Liver (tissue), 3 donors: ENCODE data around the gene LILRB3.

Experiments
- CTCF ChIP-seq: fragments of 150-350 bp; IDR thresholded peaks from 2 replicates; pipeline ENCODE4 v1.5.1; 2017; ENCODE audit warnings: improper control_type of control experiment, low read depth, low read length; ENCODE audit not compliant: missing input control
- EGR1 ChIP-seq, 2 donors: IDR thresholded peaks; 2 replicates each; pipeline ENCODE4 v1.6.1; 2016 to 2018; ENCODE audit warnings: antibody characterized with exemption in 2 of 2, low read depth in 2 of 2
- FOXA1 ChIP-seq: IDR thresholded peaks from 2 replicates; pipeline ENCODE4 v1.6.1; 2016; ENCODE audit warnings: antibody characterized with exemption
- GABPA ChIP-seq, 2 donors: IDR thresholded peaks in 1 of 2; conservative IDR thresholded peaks in 1 of 2; 2 replicates each; pipeline ENCODE4 v1.6.1; 2016; ENCODE audit warnings: antibody characterized with exemption in 2 of 2, mild to moderate bottlenecking in 1 of 2, moderate library complexity in 1 of 2
- JUND ChIP-seq, 2 donors: IDR thresholded peaks; 2 replicates each; pipeline ENCODE4 v1.6.1; 2016; ENCODE audit warnings: antibody characterized with exemption in 2 of 2
- MAX ChIP-seq: IDR thresholded peaks from 2 replicates; pipeline ENCODE4 v1.6.1; 2016; ENCODE audit warnings: antibody characterized with exemption
- RAD21 ChIP-seq, 2 donors: IDR thresholded peaks; 2 replicates each; pipeline ENCODE4 v1.6.1; 2016; ENCODE audit warnings: antibody characterized with exemption in 2 of 2, mild to moderate bottlenecking in 2 of 2
- SP1 ChIP-seq: IDR thresholded peaks from 2 replicates; pipeline ENCODE4 v1.6.1; 2018; ENCODE audit warnings: antibody characterized with exemption, mild to moderate bottlenecking
- TAF1 ChIP-seq: conservative IDR thresholded peaks from 2 replicates; pipeline ENCODE4 v1.6.1; 2016; ENCODE audit warnings: antibody characterized with exemption, mild to moderate bottlenecking
- YY1 ChIP-seq: IDR thresholded peaks from 2 replicates; pipeline ENCODE4 v1.6.1; 2016; ENCODE audit warnings: antibody characterized with exemption, mild to moderate bottlenecking
- TF ChIP-seq, protein P1 (sequence below): IDR thresholded peaks from 2 replicates; pipeline ENCODE4 v1.6.1; 2016; ENCODE audit warnings: antibody characterized with exemption
- TF ChIP-seq, protein P2 (sequence below): IDR thresholded peaks from 2 replicates; pipeline ENCODE4 v1.6.1; 2016; ENCODE audit warnings: antibody characterized with exemption, mild to moderate bottlenecking
- TF ChIP-seq, protein P3 (sequence below): IDR thresholded peaks from 2 replicates; pipeline ENCODE4 v1.6.1; 2016; ENCODE audit warnings: antibody characterized with exemption
- donor health status: healthy.
- donor health status: healthy.

DNA sequence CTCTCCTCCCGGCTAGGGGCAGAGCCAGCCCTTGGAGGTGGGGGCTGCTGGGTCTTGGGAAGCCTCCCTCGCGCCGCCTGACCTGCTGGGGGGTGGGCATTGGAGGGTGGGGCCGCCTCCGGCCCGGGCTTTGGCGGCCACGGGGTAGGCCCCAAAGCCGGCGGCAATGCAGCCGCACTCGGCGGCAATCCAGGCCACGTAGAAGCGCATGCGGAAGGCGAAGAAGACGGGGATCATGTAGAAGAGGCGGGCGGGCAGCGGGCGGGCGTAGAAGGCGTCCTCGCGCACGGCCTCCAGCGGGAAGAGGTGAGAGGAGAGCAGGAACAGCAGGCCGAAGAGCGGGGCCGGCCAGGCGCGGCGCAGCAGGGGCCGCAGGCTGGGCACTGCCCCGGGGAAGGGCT, 42.1 kb downstream of the LILRB3 start:
- TF ChIP-seq CTCF (no peak), TAF1 (no peak), YY1 (no peak), JUND (IDR thresholded peaks at IDR 0.05) (no peak), RAD21 (IDR thresholded peaks at IDR 0.05) (no peak), EGR1 (IDR thresholded peaks at IDR 0.05; ENCODE audit: low read depth in 2 of 2) (no peak), GABPA (IDR thresholded peaks at IDR 0.05 in 1 of 2, conservative IDR thresholded peaks at IDR 0.05 in 1 of 2) (no peak), MAX (no peak), SP1 (no peak), FOXA1 (no peak)
- TF ChIP-seq, protein P1, sequence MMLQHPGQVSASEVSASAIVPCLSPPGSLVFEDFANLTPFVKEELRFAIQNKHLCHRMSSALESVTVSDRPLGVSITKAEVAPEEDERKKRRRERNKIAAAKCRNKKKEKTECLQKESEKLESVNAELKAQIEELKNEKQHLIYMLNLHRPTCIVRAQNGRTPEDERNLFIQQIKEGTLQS = no peak
- TF ChIP-seq, protein P2, sequence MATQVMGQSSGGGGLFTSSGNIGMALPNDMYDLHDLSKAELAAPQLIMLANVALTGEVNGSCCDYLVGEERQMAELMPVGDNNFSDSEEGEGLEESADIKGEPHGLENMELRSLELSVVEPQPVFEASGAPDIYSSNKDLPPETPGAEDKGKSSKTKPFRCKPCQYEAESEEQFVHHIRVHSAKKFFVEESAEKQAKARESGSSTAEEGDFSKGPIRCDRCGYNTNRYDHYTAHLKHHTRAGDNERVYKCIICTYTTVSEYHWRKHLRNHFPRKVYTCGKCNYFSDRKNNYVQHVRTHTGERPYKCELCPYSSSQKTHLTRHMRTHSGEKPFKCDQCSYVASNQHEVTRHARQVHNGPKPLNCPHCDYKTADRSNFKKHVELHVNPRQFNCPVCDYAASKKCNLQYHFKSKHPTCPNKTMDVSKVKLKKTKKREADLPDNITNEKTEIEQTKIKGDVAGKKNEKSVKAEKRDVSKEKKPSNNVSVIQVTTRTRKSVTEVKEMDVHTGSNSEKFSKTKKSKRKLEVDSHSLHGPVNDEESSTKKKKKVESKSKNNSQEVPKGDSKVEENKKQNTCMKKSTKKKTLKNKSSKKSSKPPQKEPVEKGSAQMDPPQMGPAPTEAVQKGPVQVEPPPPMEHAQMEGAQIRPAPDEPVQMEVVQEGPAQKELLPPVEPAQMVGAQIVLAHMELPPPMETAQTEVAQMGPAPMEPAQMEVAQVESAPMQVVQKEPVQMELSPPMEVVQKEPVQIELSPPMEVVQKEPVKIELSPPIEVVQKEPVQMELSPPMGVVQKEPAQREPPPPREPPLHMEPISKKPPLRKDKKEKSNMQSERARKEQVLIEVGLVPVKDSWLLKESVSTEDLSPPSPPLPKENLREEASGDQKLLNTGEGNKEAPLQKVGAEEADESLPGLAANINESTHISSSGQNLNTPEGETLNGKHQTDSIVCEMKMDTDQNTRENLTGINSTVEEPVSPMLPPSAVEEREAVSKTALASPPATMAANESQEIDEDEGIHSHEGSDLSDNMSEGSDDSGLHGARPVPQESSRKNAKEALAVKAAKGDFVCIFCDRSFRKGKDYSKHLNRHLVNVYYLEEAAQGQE = no peak
- TF ChIP-seq, protein P3, sequence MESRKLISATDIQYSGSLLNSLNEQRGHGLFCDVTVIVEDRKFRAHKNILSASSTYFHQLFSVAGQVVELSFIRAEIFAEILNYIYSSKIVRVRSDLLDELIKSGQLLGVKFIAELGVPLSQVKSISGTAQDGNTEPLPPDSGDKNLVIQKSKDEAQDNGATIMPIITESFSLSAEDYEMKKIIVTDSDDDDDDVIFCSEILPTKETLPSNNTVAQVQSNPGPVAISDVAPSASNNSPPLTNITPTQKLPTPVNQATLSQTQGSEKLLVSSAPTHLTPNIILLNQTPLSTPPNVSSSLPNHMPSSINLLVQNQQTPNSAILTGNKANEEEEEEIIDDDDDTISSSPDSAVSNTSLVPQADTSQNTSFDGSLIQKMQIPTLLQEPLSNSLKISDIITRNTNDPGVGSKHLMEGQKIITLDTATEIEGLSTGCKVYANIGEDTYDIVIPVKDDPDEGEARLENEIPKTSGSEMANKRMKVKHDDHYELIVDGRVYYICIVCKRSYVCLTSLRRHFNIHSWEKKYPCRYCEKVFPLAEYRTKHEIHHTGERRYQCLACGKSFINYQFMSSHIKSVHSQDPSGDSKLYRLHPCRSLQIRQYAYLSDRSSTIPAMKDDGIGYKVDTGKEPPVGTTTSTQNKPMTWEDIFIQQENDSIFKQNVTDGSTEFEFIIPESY = no peak
